ENCODE results near the gene FCRLA.

- TF ChIP-seq TOX (CRISPR knock-in tag; IDR thresholded peaks at IDR 0.05; ENCODE audit: borderline replicate concordance), result no peak
- TF ChIP-seq TSHZ2 (CRISPR knock-in tag; IDR thresholded peaks at IDR 0.05), result no peak
- TF ChIP-seq, protein P1, sequence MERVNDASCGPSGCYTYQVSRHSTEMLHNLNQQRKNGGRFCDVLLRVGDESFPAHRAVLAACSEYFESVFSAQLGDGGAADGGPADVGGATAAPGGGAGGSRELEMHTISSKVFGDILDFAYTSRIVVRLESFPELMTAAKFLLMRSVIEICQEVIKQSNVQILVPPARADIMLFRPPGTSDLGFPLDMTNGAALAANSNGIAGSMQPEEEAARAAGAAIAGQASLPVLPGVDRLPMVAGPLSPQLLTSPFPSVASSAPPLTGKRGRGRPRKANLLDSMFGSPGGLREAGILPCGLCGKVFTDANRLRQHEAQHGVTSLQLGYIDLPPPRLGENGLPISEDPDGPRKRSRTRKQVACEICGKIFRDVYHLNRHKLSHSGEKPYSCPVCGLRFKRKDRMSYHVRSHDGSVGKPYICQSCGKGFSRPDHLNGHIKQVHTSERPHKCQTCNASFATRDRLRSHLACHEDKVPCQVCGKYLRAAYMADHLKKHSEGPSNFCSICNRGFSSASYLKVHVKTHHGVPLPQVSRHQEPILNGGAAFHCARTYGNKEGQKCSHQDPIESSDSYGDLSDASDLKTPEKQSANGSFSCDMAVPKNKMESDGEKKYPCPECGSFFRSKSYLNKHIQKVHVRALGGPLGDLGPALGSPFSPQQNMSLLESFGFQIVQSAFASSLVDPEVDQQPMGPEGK (CRISPR knock-in tag; IDR thresholded peaks at IDR 0.05; ENCODE audit: borderline replicate concordance), result no peak
- no peak for TF ChIP-seq CSRNP3 (CRISPR knock-in tag; IDR thresholded peaks at IDR 0.05)
- TF ChIP-seq CREB5 (CRISPR knock-in tag; IDR thresholded peaks at IDR 0.05; ENCODE audit: low read depth), result no peak
- no peak for TF ChIP-seq ZFP30 (CRISPR knock-in tag; IDR thresholded peaks at IDR 0.05)
- TF ChIP-seq ZFP3 (CRISPR knock-in tag; IDR thresholded peaks at IDR 0.05), result no peak
Observed at GRCh38 chr1:161707503-161707902, 474 bp downstream of the FCRLA start.

All from SK-N-SH treated with all-trans-retinoic acid at 6 μM for 48 hours (cell line).